ENCODE measurements around the gene ARHGEF19.
"Not testable (repeated sequence)": the region's sequence is repeated elsewhere in the genome, so short reads cannot be mapped to it uniquely, and the experiment has no call there.

Gene ARHGEF19

GRCh38 chr1:16219968-16220500 lies 7.6 kb upstream of the ARHGEF19 start:
- DNase-seq (ENCODE audit: low spot score), result no peak

- DNase-seq (ENCODE audit: low spot score), result no peak
Measured at GRCh38 chr1:16218674-16219071, 6.2 kb upstream of the ARHGEF19 start.

GRCh38 chr1:16218014-16218673 lies 5.7 kb upstream of the ARHGEF19 start:
- DNase-seq (ENCODE audit: low spot score), result no peak

- DNase-seq (ENCODE audit: low spot score), result peak; percentile 95
Measured at GRCh38 chr1:16217061-16217785, 4.8 kb upstream of the ARHGEF19 start.

- peak; percentile 60 for DNase-seq (ENCODE audit: low spot score)
Measured at GRCh38 chr1:16215882-16216753, 3.7 kb upstream of the ARHGEF19 start.

DNA sequence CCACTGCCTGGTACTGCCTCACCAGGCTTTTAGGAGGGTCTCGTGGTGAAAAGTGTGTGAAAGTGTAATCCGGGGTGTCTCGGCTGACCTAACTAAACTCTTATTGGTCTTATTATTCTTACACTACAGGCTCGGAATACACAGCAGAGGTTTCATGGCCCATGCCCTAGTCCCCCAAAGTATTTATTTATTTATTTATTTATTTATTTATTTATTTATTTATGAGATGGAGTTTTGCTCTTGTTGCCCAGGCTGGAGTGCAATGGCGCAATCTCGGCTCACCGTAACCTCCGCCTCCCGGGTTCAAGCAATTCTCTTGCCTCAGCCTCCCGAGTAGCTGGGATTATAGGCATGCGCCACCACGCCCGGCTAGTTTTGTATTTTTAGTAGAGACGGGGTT lies 2.8 kb upstream of the ARHGEF19 start:
- not testable (repeated sequence) for DNase-seq (ENCODE audit: low spot score)

DNA sequence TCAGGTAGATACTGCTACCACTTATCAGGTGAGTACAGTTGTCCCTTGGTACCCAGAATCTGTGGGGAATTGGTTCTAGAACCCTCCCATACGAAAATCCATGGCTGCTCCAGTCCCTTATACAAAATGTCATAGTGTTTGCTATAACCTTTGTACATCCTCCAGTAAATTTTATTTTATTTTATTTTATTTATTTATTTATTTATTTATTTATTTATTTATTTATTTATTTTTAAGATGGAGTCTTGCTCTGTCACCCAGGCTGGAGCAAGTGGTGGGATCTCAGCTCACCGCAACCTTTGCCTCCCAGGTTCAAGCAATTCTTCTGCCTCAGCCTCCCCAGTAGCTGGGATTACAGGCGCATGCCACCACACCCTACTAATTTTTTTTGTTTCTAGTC lies 1.1 kb upstream of the ARHGEF19 start:
- not testable (repeated sequence) for DNase-seq (ENCODE audit: low spot score)

- no peak for DNase-seq (ENCODE audit: low spot score)
Measured at GRCh38 chr1:16213013-16213412, 561 bp upstream of the ARHGEF19 start.

DNA sequence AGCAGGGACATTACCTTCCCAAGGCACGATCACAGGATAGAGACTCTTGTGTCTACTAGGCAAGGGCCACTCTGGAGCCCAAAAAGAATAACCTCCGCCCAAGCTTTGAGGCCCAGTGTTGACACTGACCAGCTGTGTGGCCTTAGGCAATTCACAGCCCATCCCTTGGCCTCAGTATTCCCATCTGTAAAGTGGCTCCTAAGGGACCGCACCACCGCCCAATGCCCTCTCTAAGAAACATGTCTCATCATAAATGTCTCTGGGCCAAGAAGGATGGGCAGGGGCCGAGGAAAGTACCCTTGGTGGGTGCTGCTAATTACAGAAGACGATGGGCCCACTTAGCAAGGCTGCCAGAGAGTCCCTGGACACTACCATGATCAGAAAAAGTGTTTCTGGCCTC lies 628 bp downstream of the ARHGEF19 start:
- DNase-seq (ENCODE audit: low spot score), result no peak

GRCh38 chr1:16210581-16210980 lies 1.9 kb downstream of the ARHGEF19 start:
- no peak for DNase-seq (ENCODE audit: low spot score)

- DNase-seq (ENCODE audit: low spot score), result no peak
Measured at GRCh38 chr1:16209847-16210407, 2.5 kb downstream of the ARHGEF19 start.

DNA sequence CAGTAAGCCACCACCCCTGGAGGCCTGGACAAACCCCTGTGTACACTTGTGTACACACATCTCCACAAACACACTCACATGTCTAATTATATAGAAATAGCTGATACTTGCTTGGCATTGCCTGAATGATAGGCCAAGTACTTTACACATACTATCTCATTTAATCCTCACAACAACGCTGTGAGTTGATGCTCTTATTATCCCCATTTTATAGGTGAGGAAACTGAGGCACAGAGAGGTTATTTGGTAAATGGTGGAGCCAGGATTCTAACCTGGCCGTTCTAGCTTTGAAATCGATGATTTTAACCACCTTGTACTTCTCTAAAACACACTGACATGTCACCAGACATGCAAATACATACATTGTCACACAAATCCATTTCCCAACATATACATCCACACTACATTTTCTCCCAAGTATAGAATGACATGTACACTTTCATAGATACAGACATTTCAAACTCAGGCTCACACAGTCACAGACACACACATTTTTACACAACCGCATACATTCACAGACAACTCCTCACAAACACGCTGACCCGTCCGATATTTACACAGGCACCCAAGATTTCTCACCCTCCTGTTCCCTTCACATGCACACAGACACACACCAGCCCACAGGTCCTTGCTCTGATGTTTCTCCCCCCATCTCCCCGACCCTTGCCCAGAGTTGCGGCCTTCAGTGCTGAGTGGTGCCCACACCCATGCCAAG lies 3.2 kb downstream of the ARHGEF19 start:
- DNase-seq (ENCODE audit: low spot score), result no peak

GRCh38 chr1:16208270-16208987 lies 4.0 kb downstream of the ARHGEF19 start:
- DNase-seq (ENCODE audit: low spot score), result no peak

DNA sequence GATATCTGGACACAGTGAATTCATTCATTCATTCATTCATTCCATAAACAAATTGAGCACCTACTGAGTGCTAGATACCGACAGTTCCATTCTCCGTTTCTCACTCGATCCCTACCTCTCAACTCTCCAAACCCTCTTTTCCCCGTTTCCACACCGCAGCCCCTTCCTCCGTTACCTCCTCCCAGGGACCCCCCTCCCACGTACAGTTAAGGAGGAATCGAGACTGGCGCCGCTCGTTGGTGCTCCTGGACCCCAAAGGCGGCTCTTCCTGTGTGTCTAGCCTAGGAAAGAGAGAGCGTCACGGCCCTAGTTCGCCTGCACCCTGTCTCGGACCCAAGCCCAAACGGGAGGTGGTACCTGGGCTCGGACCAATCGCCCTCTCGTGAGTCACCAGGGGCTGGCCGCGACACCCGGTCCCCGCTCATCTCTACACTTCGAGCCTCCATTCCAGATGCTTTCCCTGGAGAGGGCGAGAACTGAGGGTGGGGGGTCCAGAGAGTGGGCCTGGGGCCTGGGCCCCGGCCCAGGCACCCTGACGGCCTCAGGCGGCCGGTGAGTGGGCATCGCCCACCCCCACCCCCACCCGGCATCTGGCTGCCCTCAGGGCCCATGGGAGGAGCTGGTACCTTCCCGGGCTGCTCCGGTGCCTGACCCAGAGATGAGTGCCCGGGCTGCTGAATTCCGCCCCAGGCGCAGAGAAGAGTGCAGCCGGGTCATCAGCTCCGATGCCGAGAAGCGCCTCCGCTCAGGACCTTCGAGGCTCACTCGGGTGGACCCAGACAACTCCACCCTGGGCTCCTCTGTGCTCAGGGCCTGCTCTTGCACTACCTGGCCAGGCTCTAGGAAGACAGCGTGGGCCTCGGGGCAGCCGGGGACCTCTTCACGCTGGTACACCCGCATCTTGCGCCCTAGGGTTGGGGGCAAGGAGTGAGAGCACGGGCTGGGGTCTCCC lies 4.9 kb downstream of the ARHGEF19 start:
- DNase-seq (ENCODE audit: low spot score), result no peak

DNA sequence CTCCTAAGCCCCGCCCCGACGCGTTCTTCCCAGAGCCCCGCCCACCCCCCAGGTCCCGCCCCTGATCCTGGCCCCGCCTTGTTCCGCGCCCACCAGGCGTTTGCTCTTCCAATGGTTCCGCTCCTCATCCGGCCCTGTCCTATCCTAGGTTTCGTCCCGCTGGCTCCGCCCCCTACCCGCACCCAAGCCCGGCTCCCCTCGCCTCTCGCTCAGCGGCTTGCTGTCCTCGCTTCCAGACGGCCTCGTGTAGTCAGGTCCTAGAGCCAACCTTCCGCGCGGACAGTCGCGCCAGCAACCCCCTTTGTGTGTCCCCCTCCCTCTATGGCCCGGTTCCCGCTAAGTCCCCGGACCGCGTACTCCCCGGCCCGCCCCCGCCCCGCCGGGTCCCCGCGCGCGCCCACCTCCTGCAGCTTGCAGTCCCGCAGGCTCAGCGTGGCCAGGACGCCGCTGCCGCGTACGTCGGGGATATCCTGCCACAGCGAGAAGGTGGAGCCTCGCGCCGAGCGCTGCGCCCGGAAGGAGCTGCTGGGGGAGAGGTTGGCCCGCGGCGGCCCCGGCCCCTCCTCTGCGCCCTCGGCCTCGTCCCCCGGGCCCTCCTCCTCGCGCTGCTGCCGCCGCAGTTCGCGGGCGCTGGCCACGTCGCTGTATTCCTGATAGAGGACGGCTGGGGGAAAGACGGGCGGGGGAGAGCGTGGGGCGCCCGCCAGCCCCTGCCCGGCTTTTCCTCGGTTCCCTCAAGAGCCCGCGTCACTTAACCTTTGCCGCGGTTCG lies 5.7 kb downstream of the ARHGEF19 start:
- peak; percentile 95 for DNase-seq (ENCODE audit: low spot score)

DNA sequence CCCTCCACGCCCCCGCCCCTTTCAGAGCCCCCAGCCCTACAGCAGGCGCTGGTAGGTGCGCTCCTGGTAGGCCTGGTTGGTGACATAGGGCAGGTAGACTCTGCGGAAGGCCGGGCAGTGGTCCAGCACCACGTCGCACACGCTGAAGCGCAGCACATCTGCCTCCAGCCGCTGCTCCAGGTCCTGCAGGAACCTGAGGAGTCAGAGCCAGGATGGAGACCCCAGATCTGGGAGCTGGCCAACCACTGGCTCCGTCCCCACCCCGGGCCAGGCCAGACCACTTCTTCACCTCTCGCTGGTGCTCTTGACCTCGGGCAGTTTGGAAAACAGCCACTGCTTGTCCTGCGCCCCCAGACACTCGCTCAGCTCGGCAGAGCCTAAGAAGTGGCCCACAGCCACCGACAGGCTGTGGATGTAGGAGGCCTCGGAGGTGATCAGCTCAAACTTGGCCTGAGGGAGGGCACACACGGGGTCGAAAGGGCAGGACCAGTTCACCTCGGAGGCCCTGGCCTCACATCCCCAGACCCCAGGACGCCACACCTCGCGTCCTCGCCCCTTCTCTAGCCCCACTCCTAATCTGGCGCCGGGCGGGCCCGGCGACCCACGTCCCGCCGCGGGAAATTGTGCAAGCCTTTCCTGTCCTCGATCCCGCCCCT lies 6.4 kb downstream of the ARHGEF19 start:
- DNase-seq (ENCODE audit: low spot score), result no peak

GRCh38 chr1:16205334-16205671 lies 7.1 kb downstream of the ARHGEF19 start:
- DNase-seq (ENCODE audit: low spot score), result no peak

- DNase-seq (ENCODE audit: low spot score), result peak; percentile 17
Measured at GRCh38 chr1:16204634-16205333, 7.7 kb downstream of the ARHGEF19 start.

All from activated CD4-positive, alpha-beta T cell treated with anti-CD3 and anti-CD28 coated beads, Interleukin-2, Interleukin-4, amounts not matched to agents 100 ng/mL and 50 ng/mL, durations not matched to agents 16 hours and 8 hours (primary cell).